GM12878 (cell line): ENCODE measurements around the gene ZNF618. TPM values are rescaled to one million over a fixed set of nuclear protein-coding genes. Genes with fewer than 3 reads are reported as not detected.

Experiments
- ATAC-seq: fragments of 200-7000 bp; cut with Tn5 transposase; 3 replicates; pipeline ENCODE4 v1.9.1; 2020; ENCODE audit warnings: mild to moderate bottlenecking, moderate library complexity
- BruUV-seq: library from RNA; stranded (reverse); fragments of 400-500 nt; replicated peaks from 2 replicates; lab custom pipeline; 2021; lab: Mats Ljungman, UMichigan
- CTCF ChIA-PET: fragments of 300-600 bp; sonication (Branson Sonifier 250); formaldehyde crosslinking; extraction: SDS; loops from one replicate; lab custom pipeline; 2021; ENCODE audit warnings: inconsistent platforms; lab: Yijun Ruan, JAX
- POLR2A ChIA-PET: fragments of 350-600 bp; formaldehyde crosslinking; extraction: SDS; loops from one replicate; lab custom pipeline; 2021; ENCODE audit warnings: inconsistent platforms; lab: Charles Lee
- RAD21 ChIA-PET: fragments of 300-600 bp; sonication (Branson Sonifier 250); formaldehyde crosslinking; loops from one replicate; lab custom pipeline; 2023; ENCODE audit warnings: antibody characterized with exemption; ENCODE audit not compliant: unreplicated experiment; lab: Charles Lee
- SMC1A ChIA-PET: fragments of 300-600 bp; sonication (Branson Sonifier 250); formaldehyde crosslinking; loops from one replicate; lab custom pipeline; 2023; ENCODE audit not compliant: unreplicated experiment, uncharacterized antibody; lab: Charles Lee
- DNase-seq: peaks from one replicate; pipeline ENCODE4 v3.0.0-alpha.2; 2011; ENCODE audit warnings: low read depth, low spot score
- FAIRE-seq: peaks from 3 replicates; lab custom pipeline; 2011; peaks lifted over from hg19 to GRCh38; lab: Jason Lieb, UNC
- H2AFZ ChIP-seq: 2 replicates; pipeline ENCODE4 v1.6.0; 2011; ENCODE audit warnings: low read depth, low read length, control low read depth; ENCODE audit not compliant: control insufficient read depth
- H3K27ac ChIP-seq: 2 replicates; pipeline ENCODE4 v1.5.1; 2011; ENCODE audit warnings: control low read depth; ENCODE audit not compliant: control insufficient read depth, insufficient read depth
- H3K27me3 ChIP-seq, 2 experiments: replicated peaks in 1 of 2; 2 replicates each; pipeline versions ENCODE4 v1.6.0 to v1.6.1; 2011; ENCODE audit warnings: low read length in 1 of 2; ENCODE audit not compliant: control insufficient read depth in 2 of 2, insufficient read depth in 2 of 2
- H3K36me3 ChIP-seq, 2 experiments: 2 replicates each; pipeline ENCODE4 v1.5.1; 2011; ENCODE audit warnings: low read length in 1 of 2; ENCODE audit not compliant: control insufficient read depth in 2 of 2, insufficient read depth in 2 of 2
- H3K4me1 ChIP-seq: 2 replicates; pipeline ENCODE4 v1.6.1; 2011; ENCODE audit warnings: mild to moderate bottlenecking, low read length, moderate library complexity, mixed read lengths; ENCODE audit not compliant: control insufficient read depth, insufficient read depth
- H3K4me2 ChIP-seq: 2 replicates; pipeline ENCODE4 v1.6.0; 2011; ENCODE audit warnings: control low read depth; ENCODE audit not compliant: control insufficient read depth, insufficient read depth
- H3K4me3 ChIP-seq: fragments of 200-600 bp; sonication (generic); 2 replicates; pipeline ENCODE4 v1.5.1; 2016
- H3K79me2 ChIP-seq: 2 replicates; pipeline ENCODE4 v1.6.0; 2011; ENCODE audit warnings: low read length; ENCODE audit not compliant: control insufficient read depth, insufficient read depth
- H3K9ac ChIP-seq: 2 replicates; pipeline ENCODE4 v1.8.0; 2011; ENCODE audit warnings: low read length, control low read depth, mixed read lengths; ENCODE audit not compliant: control insufficient read depth, insufficient read depth
- H3K9me3 ChIP-seq: replicated peaks from 3 replicates; pipeline ENCODE4 v1.5.1; 2011; ENCODE audit warnings: mild to moderate bottlenecking, low read length; ENCODE audit not compliant: control insufficient read depth, insufficient read depth
- H4K20me1 ChIP-seq: 2 replicates; pipeline ENCODE4 v1.6.0; 2011; ENCODE audit not compliant: control insufficient read depth, insufficient read depth
- EGR1 ChIP-seq, 2 experiments: IDR thresholded peaks; 1 replicate in 1 of 2; 2 replicates in 1 of 2; pipeline ENCODE4 v1.6.1; 2011 to 2012; ENCODE audit warnings: low read depth in 2 of 2, low read length in 2 of 2, borderline replicate concordance in 1 of 2, mild to moderate bottlenecking in 1 of 2, moderate library complexity in 1 of 2
- JUND ChIP-seq: IDR thresholded peaks from 2 replicates; pipeline ENCODE4 v1.6.1; 2012; ENCODE audit warnings: low read depth, mild to moderate bottlenecking, low read length, improper control_type of control experiment, moderate library complexity
- KAT2A ChIP-seq: conservative IDR thresholded peaks from 2 replicates; pipeline ENCODE4 v1.6.1; 2011; ENCODE audit warnings: low read depth, low read length; ENCODE audit not compliant: control insufficient read depth
- KLF5 ChIP-seq: fragments of 450-650 bp; IDR thresholded peaks from 2 replicates; pipeline ENCODE4 v1.6.1; 2014; ENCODE audit warnings: mild to moderate bottlenecking; ENCODE audit not compliant: partially characterized antibody
- NR2F1 ChIP-seq: fragments of 450-650 bp; conservative IDR thresholded peaks from 2 replicates; pipeline ENCODE4 v1.6.1; 2017; ENCODE audit warnings: mild to moderate bottlenecking
- PML ChIP-seq: IDR thresholded peaks from 2 replicates; pipeline ENCODE4 v1.6.1; 2012; ENCODE audit warnings: low read length, inconsistent platforms
- RBBP5 ChIP-seq: fragments of 200-600 bp; sonication (generic); conservative IDR thresholded peaks from 2 replicates; pipeline ENCODE4 v1.6.1; 2016
- SP1 ChIP-seq: IDR thresholded peaks from one replicate; pipeline ENCODE4 v1.6.1; 2011; ENCODE audit warnings: low read depth, low read length
- SPI1 ChIP-seq: IDR thresholded peaks from 2 replicates; pipeline ENCODE4 v1.6.1; 2011; ENCODE audit warnings: low read depth, mild to moderate bottlenecking, low read length, moderate library complexity, borderline replicate concordance; ENCODE audit not compliant: insufficient read depth
- SREBF2 ChIP-seq: IDR thresholded peaks from 2 replicates; pipeline ENCODE4 v1.6.1; 2012; ENCODE audit warnings: mild to moderate bottlenecking, low read length
- TAF1 ChIP-seq: IDR thresholded peaks from 2 replicates; pipeline ENCODE4 v1.6.1; 2011; ENCODE audit warnings: mild to moderate bottlenecking, low read depth, low read length, borderline replicate concordance
- ZBED1 ChIP-seq: IDR thresholded peaks from 2 replicates; pipeline ENCODE4 v1.6.1; 2016; ENCODE audit warnings: borderline replicate concordance
- WGBS: methylation state at CpG from one replicate; pipeline ENCODE4 v1.1.6; 2016; ENCODE audit warnings: low lambda C conversion rate; ENCODE audit not compliant: insufficient replicate concordance, insufficient coverage; ENCODE audit errors: missing lambda C conversion rate; 5-methylcytosine and 5-hydroxymethylcytosine counted together
- in situ Hi-C: fragments of 300-500 bp; cut with MboI; formaldehyde crosslinking; loops from 9 replicates; pipeline ENCODE4 v1.14.3; 2018; ENCODE audit warnings: mixed read lengths
- intact Hi-C: fragments of 100-400 bp; cut with micrococcal nuclease; formaldehyde crosslinking; loops from one replicate; pipeline ENCODE4 v1.14.2; 2022; ENCODE audit not compliant: unreplicated experiment
- polyA plus RNA-seq, 11 experiments: library from polyadenylated mRNA; depleted of rRNA in 4 of 11; unstranded in 6 of 11; stranded (reverse) in 5 of 11; fragments of >200 nt; fragmentation: Nextera tagmentation in 4 of 11; fragmentation: Illumina TruSeq in 1 of 11; extraction: Ambion mirVana in 4 of 11; extraction: Trizol in 1 of 11; gene quantifications; 1 replicate in 1 of 11; 2 replicates in 10 of 11; pipeline versions ENCODE4 v1.2.1 to v1.2.3, GENCODE V29; 2011 to 2016; ENCODE audit warnings: inconsistent platforms in 2 of 11, missing spikeins in 2 of 11, low read depth in 1 of 11
- total RNA-seq, 4 experiments: library from RNA; depleted of rRNA in 3 of 4; stranded (reverse); fragments of >200 nt in 3 of 4; fragmentation: Illumina TruSeq in 1 of 4; extraction: Trizol in 1 of 4; gene quantifications; 2 replicates each; pipeline versions ENCODE4 v1.2.1 to v1.2.3, GENCODE V29; 2013 to 2021
- TF ChIP-seq, protein P1 (sequence below): fragments of 450-650 bp; IDR thresholded peaks from 2 replicates; pipeline ENCODE4 v1.6.1; 2017; ENCODE audit warnings: low read depth, mild to moderate bottlenecking, moderate library complexity
- TF ChIP-seq, protein P2 (sequence below): fragments of 450-650 bp; conservative IDR thresholded peaks from 2 replicates; pipeline ENCODE4 v1.6.1; 2017; ENCODE audit warnings: mild to moderate bottlenecking, moderate library complexity
- TF ChIP-seq, protein P3 (sequence below): fragments of 450-650 bp; formaldehyde crosslinking; IDR thresholded peaks from 2 replicates; pipeline ENCODE4 v1.4.0; 2022; ENCODE audit warnings: mild to moderate bottlenecking, moderate library complexity
- TF ChIP-seq, protein P4 (sequence below): fragments of 450-650 bp; IDR thresholded peaks from 2 replicates; pipeline ENCODE4 v1.6.1; 2016; ENCODE audit warnings: mild to moderate bottlenecking
- TF ChIP-seq, protein P5 (sequence below): IDR thresholded peaks from 2 replicates; pipeline ENCODE4 v1.6.1; 2012; ENCODE audit warnings: low read depth, low read length, improper control_type of control experiment

Gene ZNF618
- total and polyA plus RNA-seq, 10 of the 15 experiments (the other 5 are each of a cell fraction or from before 2014, with no cell fraction given) = 0.01 to 0.24 (median 0.06) TPM; not detected in 2

DNA sequence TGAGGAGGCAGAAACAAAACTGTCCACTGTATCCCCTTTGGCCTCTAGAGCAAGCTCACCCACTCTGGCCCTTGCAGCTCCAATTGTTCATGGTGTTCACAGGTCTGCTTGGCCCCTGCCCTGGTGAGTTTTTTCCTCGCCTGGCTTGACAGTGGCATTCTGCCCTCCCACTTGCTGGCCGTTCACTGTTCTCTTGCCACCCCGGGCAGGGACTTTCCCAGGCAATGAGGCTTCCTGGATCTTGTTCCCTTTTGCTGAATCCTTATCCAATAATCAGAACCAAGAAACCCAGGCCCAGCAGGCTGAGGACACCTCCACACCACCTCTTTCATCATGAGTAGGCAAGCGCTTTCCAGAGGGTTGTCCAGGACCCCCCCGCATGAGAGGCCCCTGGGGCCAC lies 31.2 kb downstream of the ZNF618 start:
- no peaks in the 10 kb centered on the region for H3K9me3 ChIP-seq
- intact Hi-C loops = no loop called here
- no peaks in the 10 kb centered on the region; a peak in 1 of 4 replicates for H3K27me3 ChIP-seq
- H3K27ac ChIP-seq = no peak overlapping the region
- no peaks in the 10 kb centered on the region for H3K4me1 ChIP-seq
- POLR2A ChIA-PET = no interaction called here
- SMC1A ChIA-PET = no interaction called here
- no peak overlapping the region for H3K4me2 ChIP-seq
- no peaks in the 10 kb centered on the region for H3K79me2 ChIP-seq
- no TSS peak for BruUV-seq
- no peak for ATAC-seq
- no peak for FAIRE-seq
- DNase-seq = no peak
- H2AFZ ChIP-seq = no peak overlapping the region
- in situ Hi-C loops = no loop called here
- no peaks in the 10 kb centered on the region for H4K20me1 ChIP-seq
- no peak overlapping the region for H3K4me3 ChIP-seq
- CTCF ChIA-PET = no interaction called here
- H3K36me3 ChIP-seq = no peaks in the 10 kb centered on the region
- 47% methylated on average over 5 of the region's 5 CpGs for WGBS
- RAD21 ChIA-PET = no interaction called here
- H3K9ac ChIP-seq = no peak overlapping the region
- TF ChIP-seq SP1 (no peak), EGR1 (IDR thresholded peaks at IDR 0.05; ENCODE audit: borderline replicate concordance in 1 of 2, low read depth in 2 of 2, low read length in 2 of 2) (no peak), KLF5 (no peak), SPI1 (no peak), ZBED1 (no peak), TAF1 (no peak), RBBP5 (no peak), KAT2A (no peak), JUND (no peak), PML (no peak), SREBF2 (no peak), NR2F1 (no peak)
- TF ChIP-seq, protein P1, sequence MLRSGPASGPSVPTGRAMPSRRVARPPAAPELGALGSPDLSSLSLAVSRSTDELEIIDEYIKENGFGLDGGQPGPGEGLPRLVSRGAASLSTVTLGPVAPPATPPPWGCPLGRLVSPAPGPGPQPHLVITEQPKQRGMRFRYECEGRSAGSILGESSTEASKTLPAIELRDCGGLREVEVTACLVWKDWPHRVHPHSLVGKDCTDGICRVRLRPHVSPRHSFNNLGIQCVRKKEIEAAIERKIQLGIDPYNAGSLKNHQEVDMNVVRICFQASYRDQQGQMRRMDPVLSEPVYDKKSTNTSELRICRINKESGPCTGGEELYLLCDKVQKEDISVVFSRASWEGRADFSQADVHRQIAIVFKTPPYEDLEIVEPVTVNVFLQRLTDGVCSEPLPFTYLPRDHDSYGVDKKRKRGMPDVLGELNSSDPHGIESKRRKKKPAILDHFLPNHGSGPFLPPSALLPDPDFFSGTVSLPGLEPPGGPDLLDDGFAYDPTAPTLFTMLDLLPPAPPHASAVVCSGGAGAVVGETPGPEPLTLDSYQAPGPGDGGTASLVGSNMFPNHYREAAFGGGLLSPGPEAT = no peak
- TF ChIP-seq, protein P2, sequence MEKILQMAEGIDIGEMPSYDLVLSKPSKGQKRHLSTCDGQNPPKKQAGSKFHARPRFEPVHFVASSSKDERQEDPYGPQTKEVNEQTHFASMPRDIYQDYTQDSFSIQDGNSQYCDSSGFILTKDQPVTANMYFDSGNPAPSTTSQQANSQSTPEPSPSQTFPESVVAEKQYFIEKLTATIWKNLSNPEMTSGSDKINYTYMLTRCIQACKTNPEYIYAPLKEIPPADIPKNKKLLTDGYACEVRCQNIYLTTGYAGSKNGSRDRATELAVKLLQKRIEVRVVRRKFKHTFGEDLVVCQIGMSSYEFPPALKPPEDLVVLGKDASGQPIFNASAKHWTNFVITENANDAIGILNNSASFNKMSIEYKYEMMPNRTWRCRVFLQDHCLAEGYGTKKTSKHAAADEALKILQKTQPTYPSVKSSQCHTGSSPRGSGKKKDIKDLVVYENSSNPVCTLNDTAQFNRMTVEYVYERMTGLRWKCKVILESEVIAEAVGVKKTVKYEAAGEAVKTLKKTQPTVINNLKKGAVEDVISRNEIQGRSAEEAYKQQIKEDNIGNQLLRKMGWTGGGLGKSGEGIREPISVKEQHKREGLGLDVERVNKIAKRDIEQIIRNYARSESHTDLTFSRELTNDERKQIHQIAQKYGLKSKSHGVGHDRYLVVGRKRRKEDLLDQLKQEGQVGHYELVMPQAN = no peak
- TF ChIP-seq, protein P3, sequence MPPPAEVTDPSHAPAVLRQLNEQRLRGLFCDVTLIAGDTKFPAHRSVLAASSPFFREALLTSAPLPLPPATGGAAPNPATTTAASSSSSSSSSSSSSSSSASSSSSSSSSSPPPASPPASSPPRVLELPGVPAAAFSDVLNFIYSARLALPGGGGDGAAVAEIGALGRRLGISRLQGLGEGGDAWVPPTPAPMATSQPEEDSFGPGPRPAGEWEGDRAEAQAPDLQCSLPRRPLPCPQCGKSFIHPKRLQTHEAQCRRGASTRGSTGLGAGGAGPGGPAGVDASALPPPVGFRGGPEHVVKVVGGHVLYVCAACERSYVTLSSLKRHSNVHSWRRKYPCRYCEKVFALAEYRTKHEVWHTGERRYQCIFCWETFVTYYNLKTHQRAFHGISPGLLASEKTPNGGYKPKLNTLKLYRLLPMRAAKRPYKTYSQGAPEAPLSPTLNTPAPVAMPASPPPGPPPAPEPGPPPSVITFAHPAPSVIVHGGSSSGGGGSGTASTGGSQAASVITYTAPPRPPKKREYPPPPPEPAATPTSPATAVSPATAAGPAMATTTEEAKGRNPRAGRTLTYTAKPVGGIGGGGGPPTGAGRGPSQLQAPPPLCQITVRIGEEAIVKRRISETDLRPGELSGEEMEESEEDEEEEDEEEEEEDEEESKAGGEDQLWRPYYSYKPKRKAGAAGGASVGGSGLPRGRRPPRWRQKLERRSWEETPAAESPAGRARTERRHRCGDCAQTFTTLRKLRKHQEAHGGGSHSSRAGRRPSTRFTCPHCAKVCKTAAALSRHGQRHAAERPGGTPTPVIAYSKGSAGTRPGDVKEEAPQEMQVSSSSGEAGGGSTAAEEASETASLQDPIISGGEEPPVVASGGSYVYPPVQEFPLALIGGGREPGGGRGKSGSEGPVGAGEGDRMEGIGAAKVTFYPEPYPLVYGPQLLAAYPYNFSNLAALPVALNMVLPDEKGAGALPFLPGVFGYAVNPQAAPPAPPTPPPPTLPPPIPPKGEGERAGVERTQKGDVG (CRISPR knock-in tag) = no peak
- TF ChIP-seq, protein P4, sequence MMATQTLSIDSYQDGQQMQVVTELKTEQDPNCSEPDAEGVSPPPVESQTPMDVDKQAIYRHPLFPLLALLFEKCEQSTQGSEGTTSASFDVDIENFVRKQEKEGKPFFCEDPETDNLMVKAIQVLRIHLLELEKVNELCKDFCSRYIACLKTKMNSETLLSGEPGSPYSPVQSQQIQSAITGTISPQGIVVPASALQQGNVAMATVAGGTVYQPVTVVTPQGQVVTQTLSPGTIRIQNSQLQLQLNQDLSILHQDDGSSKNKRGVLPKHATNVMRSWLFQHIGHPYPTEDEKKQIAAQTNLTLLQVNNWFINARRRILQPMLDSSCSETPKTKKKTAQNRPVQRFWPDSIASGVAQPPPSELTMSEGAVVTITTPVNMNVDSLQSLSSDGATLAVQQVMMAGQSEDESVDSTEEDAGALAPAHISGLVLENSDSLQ = no peak
- TF ChIP-seq, protein P5, sequence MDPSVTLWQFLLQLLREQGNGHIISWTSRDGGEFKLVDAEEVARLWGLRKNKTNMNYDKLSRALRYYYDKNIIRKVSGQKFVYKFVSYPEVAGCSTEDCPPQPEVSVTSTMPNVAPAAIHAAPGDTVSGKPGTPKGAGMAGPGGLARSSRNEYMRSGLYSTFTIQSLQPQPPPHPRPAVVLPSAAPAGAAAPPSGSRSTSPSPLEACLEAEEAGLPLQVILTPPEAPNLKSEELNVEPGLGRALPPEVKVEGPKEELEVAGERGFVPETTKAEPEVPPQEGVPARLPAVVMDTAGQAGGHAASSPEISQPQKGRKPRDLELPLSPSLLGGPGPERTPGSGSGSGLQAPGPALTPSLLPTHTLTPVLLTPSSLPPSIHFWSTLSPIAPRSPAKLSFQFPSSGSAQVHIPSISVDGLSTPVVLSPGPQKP = no peak
